Measurements from ENCODE around the gene FAM117B.

DNA sequence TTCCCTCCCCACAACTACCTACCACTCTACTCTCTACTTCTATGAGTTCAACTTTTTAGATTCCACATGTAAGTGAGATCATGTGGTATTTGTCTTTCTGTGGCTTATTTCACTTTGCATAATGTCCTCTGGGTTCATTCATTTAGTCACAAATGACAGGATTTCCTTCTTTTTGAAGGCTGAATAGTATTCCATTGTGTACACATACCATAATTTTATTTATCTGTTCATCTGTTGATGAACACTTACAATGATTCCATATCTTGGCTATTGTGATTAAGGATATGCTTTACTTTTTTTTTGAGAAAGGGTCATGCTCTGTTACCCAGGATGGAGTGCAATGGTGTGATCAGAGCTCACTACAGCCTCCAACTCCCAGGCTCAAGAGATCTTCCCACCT is 163.2 kb downstream of the FAM117B start:
- TF ChIP-seq EP300 (IDR thresholded peaks at IDR 0.05), result no peak
- TF ChIP-seq, protein P1, sequence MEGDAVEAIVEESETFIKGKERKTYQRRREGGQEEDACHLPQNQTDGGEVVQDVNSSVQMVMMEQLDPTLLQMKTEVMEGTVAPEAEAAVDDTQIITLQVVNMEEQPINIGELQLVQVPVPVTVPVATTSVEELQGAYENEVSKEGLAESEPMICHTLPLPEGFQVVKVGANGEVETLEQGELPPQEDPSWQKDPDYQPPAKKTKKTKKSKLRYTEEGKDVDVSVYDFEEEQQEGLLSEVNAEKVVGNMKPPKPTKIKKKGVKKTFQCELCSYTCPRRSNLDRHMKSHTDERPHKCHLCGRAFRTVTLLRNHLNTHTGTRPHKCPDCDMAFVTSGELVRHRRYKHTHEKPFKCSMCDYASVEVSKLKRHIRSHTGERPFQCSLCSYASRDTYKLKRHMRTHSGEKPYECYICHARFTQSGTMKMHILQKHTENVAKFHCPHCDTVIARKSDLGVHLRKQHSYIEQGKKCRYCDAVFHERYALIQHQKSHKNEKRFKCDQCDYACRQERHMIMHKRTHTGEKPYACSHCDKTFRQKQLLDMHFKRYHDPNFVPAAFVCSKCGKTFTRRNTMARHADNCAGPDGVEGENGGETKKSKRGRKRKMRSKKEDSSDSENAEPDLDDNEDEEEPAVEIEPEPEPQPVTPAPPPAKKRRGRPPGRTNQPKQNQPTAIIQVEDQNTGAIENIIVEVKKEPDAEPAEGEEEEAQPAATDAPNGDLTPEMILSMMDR (IDR thresholded peaks at IDR 0.05), result no peak
